Measurements from ENCODE around the gene NEDD8.
"Not testable (repeated sequence)": the region's sequence is repeated elsewhere in the genome, so short reads cannot be mapped to it uniquely, and the experiment has no call there.

NEDD8 gene

DNA sequence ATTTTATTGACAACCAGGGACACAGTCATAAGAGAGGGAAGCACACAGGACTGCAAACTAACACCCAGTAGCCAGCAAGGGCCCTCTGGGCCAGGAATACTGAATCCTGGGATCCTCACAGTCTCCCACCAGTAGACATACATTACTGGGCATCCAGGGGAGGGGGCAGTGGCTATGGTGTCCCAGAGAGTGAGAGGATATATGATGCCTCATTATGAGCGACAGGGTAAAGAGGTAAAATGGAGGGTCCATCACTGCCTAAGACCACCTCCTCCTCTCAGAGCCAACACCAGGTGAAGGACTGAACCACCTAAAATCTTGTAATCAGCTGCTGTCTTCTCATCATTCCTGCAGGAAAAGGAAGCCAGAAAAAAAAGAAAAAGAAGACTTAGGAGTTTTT, 15.3 kb downstream of the NEDD8 start:
- not testable (repeated sequence) for DNase-seq

DNA sequence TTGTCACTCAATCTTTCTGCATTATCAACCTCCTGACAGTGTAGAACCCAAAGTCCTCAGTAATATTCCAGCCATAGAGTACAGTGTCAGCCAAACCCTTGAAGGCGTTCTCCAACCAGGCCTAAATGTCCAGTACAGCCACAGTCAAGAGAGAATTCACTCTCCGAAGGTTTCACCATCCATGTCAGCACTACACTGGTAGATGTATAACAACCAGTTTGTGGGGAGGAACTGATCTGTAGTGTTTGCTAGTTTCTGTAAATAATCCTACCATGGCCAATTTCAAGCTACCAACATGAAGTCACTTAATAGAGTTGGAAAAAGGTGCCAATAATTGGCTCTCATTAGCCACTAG, 15.8 kb downstream of the NEDD8 start:
- DNase-seq: no peak

DNA sequence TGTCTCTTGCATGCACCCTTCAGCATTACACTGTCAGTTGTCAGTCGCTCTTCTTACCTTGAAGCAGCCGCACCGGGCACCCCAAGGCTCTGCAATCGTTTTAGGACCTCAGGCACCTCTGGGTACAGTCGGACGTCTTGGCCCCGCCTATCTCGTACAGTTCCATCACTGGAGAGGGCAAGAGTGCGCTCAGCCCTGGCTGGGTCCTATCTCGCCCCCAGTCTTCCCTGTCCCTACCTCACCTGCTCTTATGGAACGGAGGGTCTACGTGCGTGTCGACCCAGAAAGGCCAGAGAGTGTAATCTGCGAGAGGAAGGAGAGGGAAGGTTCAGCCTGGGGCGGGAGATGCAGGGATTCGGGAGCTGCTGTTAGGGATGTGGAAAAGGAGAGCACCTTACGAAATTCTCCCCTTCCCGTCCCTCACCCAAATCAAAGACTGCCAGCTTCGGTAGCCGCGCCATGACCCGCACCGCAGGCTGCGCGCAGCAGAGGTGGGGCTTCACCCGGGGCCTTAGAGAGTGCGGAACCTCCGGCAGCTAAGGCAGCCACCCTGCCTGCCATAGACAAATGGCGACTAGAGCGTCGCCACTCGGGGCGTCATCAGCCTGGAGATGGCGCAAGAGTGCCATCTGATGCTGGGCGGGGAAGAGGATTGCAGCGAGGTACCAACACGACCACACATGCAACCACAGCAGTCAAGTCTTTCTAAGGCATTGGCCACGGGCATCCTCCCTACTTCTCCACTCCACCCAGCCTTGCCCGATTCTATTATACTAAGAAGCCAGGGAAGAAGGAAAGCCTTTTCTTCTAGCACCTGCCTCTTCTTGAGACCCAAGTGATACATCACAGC, 16.4 kb downstream of the NEDD8 start, which contains the start of gene MDP1:
Gene MDP1 (minus strand): TSS at position 572 of the 850 bp plus-strand sequence. CDS start 111 bp downstream, at position 461.
- DNase-seq: peak; percentile 84

DNA sequence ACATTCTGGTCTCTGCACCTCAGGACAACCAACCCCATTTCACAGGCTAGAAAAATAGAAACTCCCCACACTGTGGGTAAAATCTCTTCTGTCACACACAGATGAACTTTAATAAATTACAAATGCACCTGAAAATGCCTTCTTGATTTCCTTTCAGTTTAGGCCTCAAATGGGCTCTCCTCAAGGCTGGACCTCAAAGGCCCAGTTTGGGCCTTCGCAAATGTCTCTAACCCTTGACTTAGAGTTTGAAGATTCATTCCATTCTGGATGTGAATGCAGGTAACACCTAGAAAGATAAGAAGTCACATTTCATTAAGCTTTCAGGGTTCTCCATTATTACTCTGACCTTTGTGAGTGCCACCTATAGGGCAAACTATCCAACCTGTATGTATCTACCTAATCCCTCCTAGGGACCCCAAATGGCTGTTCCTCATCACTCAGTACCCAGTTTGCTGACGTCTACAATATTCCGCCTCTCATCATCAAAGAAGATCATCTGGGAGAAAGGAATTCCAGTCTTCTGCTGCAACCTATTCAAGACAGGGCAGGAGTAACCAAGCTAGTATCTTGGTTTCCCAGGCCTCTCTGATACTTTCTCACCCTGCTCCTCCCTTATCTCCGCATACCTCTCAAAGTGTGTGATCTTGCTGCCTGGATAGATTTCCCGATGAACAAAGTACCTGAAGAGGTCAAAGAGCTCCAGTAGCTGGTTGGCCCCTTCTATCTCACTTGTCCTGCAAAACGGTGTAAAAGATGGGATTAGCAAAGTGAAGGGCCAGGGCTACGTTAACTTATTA, 18.1 kb downstream of the NEDD8 start:
- no peak for DNase-seq

DNA sequence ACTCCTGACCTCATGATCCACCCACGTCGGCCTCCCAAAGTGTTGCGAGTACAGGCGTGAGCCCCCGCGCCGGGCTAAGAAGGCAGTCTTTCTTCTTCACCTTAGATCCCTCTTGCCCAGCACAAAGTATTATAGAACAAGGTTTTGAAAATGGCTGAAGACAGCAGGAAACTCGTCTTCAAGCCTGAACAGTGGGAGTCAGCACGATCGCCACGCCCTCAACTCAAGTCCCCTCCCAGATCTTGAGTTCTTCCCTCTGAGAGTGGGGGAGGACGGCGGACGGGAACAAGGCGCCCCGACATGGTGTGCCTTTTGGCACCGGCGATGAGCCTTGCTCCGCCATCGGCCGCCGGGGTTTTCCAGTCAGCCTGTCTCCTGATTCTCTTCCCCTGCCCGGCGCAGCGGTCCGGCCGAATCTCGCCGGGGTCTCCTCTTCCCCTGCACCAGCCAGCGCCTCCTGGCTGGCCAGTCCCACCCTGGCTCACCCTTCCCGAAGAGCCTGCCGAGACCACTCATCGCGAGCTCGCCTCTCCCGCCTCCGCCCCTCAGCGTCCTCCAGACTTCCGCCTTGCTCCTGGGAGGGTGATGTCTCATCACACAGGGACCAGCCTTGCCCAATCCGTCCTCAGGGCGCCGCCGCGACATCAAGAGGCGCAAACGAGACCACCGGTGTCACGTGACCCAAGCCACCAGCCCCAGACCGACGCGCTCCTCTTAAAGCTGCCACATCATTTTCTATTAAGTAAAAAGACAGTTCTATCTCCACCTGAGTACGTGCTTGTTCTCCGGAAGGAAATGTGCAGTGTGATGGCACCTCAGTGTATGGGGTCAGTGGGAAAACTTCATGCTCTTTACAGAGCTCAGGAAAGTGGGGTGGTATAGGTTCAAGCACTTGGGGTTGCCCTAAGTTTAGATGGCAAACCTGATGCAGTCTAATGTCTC, 19.0 kb downstream of the NEDD8 start, which contains the start of gene CHMP4A:
Gene CHMP4A (minus strand): TSS at position 565 of the 942 bp plus-strand sequence. CDS start 49 bp downstream, at position 516.
- DNase-seq: peak; percentile 95

DNA sequence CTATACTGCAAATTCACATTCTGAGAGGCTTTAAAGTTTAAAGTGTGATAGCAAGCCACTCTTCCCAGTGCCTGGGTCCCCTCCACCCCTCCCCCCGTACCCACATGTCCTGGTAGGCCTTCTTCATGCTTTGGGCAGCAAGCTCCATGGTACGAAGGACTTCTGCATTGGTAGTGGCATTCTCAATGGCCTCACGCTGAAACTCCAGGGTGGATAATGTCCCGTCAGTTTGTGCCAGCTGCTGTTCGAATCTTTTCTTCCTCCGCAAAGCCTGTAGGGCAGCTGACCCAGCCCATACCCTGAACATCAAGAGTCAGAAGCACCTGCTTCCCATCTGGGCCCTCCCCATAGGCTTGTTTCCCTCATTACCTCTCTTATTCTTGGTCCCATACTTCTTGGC, 20.9 kb downstream of the NEDD8 start:
- no peak for DNase-seq

DNA sequence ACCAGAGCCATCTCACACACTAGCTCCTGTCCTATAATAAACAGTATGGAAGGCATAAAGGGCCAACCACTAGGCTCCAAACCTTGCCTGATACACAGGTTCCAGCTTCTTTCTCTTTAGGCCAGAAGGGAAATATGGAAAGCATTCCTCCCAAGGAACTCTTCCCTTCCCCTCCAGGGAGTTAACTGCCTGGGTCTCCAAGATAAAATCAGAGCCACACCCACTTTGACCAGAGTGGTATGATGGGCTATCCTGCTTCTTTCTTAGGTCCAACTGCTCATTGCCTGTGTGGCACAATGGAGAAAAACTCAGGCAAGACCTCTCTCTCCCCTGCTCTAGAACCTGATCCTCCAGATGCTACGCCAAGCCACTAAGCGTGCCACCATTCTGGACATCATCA, 24.5 kb downstream of the NEDD8 start:
- DNase-seq: no peak

DNA sequence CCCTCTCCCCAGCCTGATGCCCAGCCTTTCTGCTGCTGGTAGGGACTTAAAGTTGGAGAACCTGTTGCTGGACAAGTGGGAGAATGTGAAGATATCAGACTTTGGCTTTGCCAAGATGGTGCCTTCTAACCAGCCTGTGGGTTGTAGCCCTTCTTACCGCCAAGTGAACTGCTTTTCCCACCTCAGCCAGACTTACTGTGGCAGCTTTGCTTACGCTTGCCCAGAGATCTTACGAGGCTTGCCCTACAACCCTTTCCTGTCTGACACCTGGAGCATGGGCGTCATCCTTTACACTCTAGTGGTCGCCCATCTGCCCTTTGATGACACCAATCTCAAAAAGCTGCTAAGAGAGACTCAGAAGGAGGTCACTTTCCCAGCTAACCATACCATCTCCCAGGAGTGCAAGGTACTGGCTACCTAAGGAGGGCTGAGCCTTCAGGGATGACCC, 25.0 kb downstream of the NEDD8 start:
- no peak for DNase-seq

DNA sequence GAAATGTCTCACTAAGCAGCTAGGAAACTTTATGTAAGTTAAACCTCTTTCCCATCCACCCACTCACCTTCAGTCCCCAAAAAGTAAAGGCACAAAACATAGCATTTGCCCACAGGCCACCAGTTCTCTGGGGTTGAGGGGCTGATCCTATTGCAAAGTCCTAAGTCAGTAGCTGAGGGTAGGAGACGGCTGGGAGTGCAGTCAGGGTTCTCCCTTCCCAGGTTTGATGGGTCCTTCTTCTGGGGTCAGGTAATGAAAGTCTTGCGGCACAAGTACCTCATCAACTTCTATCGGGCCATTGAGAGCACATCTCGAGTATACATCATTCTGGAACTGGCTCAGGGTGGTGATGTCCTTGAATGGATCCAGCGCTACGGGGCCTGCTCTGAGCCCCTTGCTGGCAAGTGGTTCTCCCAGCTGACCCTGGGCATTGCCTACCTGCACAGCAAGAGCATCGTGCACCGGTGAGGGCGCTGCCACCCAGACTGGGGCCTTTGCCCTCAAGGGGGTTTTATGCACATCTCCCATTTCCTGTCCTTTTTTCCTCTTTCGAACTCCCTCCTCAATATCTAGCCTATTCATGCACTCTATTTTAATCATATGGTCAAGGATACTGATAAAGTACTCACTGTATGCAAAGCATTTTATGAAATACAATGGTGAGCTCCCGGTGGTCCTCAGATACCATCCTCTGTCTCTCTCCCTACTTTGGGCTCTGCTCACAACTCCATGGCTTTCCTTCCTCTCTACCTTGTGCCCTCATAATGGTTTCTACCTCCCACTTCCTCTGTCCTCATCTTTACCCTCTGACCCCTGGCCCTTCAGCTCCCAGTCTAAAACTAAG, 25.7 kb downstream of the NEDD8 start:
- DNase-seq: no peak

DNA sequence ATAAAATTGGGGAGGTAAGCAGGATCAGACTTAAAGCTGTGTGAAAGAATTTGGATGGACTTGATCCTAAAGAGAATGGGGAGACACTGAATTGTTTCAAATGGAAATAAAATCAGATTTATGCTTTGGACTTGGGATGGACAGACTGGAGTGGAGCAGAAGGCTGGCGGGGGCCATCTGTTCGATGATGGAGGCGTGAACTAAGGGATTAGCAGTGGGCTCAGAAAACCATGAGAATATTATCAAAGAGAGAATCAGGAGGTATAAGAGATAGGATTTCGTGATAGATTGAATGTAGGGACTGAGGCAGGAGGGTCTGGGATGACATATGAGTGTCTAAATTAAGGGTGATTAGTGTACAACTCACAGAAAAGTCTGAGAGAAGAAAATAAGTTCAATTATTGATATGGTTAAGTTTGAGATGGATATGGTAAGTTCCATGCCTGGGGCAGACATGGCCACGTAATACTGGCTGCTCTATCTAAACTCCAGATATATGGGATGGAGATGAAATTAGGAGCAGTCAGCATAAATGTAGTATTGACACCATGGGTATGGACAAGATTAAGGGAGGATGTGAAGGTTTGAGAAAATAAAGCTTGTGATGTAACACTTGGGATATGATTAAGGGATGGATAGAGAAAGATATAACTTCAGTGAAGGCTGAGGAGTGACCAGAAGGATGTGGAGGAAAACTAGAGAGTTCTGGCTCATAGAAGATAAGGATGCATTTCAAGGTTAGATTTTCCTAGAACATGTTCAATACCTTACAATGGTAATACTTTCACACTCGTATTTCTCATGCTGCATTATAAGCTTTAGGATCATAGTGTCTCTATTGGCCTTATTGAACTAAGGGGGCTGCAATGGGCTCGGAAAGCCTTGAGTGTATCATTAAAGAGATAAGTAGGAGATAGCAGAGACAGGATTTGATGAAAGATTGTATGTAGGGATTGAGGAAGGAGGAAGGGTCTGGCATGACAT, 27.7 kb downstream of the NEDD8 start:
- DNase-seq: no peak

DNA sequence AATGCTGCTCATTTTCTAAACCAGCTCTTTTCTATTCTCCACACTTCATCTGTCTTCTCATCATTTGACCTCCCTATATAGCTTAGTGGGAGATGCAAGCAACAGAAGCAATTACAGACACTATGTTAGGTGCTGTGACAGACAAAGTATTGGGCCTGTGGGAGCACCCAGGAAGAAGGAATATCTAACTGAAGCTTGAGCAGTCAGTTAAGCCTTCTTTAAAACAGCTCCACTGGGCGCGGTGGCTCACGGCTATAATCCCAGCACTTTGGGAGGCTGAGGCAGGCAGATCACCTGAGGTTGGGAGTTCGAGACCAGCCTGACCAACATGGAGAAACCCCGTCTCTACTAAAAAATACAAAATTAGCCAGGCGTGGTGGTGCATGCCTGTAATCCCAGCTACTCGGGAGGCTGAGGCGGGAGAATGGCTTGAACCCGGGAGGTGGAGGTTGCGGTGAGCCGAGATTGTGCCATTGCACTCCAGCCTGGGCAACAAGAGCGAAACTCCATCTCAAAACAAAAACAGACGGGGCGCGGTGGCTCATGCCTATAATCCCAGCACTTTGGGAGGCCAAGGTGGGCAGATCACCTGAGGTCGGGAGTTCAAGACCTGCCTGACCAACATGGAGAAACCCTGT, 28.8 kb downstream of the NEDD8 start:
- not testable (repeated sequence) for DNase-seq

DNA sequence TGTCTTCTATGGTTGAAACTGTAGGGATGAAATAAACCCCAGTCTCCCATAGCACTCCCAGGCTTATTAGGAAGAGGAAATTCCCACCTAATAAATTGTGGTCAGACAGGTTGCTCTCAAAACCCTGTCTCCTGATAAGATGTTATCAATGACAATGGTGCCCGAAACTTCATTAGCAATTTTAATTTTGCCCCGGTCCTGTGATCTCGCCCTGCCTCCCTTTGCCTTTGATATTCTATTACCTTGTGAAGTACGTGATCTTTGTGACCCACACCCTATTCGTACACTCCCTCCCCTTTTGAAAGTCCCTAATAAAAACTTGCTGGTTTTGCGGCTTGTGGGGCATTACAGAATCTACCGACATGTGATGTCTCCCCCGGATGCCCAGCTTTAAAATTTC, 29.6 kb downstream of the NEDD8 start:
- DNase-seq: not testable (repeated sequence)

DNA sequence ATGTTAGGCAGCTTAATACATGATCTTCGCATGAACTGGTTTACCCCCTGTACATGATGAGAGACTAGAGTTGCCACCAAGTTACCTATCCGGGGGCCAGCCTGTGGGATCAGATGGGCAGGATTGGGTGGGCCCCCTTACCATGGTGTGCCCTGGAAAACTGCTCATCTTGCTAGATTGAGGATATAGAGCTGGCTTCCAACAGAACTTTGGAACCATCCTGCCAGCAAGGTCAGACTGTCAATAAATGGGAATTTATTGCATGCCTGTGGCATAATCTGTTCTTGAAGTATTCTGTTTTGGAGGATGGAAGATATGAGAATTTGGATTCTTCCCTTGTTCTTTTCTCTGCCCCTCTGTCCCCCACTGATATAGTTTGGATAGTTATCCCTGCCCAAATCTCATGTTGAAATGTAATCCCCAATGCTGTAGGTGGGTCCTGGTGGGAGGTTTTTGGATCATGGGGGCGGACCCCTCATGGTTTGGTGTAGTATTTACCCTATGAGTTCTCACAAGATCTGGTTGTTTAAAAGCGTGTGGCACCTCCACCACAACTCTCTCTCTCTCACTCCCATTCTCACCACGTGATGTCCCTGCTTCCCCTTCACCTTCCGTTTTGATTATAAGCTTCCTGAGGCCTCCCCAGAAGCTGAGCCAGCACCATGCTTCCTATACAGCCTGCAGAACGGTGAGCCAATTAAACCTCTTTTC, 33.2 kb downstream of the NEDD8 start:
- DNase-seq: no peak

DNA sequence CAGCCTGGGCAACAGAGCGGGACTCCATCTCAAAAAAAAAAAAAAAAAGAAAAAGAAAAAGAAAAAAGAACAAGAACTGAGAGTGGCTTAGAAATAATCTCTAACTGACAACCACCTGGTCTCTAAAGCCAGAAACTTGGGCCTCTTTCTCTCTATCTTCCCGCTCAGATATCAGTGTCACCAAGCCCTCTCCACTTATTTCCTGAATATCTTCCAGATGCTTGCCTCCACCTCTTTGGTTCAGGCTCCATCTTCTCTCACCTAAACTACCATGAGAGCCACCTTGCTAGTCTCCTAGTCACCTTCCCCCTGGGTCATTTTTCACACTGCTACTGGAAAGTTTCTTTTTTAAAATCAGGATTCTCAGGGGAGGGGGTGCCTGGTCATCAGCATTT, 35.1 kb downstream of the NEDD8 start:
- DNase-seq: no peak

DNA sequence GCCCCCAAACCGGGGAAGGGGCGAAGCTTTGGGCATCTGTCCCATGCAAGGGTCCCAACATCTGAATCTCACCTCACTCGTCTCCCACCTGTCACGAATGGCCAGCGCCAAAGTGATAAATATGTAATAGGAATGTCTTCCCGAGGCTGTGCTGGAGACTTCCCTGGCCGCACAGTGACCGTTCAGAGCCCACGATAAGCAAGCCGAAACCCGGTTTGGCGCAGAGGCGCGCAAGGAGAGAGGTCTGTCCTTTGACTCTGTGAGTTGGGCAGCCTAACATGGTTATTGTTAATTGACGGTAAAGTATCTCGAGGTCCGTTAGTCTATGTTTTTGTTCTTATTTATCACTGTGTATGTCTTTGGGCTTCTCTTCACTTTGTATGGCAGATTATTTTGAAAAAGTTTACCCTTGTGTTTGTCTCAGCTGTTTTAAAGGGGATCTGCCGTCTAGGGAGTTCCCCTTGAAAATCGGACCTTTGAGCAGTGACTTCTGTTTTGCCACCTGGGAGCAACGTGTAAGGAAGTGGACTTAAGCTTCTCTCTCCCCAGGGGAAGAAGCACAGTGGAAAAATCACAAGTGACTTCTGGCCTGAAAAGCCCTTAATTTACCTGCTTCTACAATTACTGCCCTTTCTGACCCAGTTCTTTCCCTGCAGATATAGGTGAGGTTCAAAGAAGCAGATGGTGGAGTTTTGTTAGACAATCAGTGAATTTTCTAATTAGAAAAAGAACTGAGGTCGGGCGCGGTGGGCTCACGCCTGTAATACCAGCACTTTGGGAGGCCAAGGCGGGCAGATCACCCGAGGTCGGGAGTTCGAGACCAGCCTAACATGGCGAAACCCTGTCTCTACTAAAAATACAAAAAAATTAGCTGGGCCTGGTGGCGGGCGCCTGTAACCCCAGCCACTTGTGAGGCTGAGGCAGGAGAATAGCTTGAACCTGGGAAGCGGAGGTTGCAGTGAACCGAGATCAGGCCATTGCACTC, 35.8 kb downstream of the NEDD8 start:
- DNase-seq: no peak

DNA sequence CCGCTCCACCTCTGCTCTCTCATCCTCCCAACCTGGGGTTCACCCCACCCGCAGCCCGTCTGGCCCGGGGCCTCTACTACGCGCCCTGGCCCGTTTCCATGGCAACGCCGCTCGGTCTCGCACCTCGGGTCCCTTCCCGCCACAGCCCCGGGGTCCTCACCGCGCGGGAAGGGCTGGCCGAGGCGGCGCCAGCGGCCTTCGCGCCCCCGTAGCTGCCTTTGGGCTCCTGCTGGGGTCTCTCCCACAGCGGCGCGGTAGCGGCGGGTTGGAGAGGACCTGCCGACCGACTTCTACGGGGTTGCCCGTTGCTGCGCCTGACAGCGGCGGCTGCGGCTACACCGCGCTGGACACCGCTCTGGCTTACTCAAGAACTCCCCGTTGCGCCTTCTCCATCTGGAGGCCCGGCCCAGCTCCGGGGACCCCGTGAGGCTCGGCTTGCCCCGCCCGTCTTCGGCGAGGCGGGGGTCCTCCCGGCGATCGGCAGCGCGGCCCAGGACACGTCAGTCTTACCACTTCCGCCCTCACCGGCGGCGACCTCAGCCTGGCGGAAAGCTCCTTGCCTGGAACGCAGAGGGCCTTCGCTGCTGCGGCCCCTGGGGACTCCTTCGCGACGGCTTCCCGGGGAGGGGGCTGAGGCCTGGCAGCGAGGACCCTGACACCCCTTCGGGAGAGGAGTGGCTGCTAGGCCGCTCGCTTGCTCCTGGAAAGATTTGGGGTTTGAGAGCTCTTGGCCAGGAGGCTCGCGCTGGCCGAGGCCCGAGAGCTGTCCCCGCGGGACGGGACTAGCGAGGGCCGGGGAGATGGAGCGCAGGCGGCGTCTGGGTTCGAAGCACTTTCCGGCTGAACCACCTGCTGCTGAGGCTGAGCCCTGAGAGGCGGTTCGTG, 36.7 kb downstream of the NEDD8 start, which contains the start of gene TM9SF1:
Gene TM9SF1 (minus strand): TSS at position 256 of the 885 bp plus-strand sequence. CDS start 422 bp downstream, outside the sequence.
- DNase-seq: peak; percentile 87

DNA sequence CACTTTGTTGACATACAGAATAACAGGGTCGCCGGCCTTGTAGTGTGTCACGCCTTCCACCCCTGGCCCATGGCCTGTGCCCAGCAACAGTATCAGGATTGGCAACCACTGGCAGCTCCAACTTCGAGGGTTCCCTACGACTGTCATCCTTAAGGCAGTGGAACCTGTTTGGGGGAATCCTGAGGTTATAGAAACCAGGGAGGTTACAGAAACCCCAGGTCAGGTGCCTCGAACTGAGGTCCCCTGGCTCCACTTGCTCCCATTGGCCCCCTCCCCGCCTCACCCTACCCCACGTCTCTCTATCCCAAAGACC, 37.3 kb downstream of the NEDD8 start:
- no peak for DNase-seq
